Activated naive CD4-positive, alpha-beta T cell treated with anti-CD3 and anti-CD28 coated beads, Interleukin-2, amount 50 U/mL, for 72 hours (primary cell): ENCODE data around the gene CFAP69. TPM values are rescaled to one million over a fixed set of nuclear protein-coding genes. Genes with fewer than 3 reads are reported as not detected.
"Not testable (repeated sequence)": the region's sequence is repeated elsewhere in the genome, so short reads cannot be mapped to it uniquely, and the experiment has no call there.

Source experiments
- ATAC-seq, 2 donors: fragments of 150-1000 bp; cut with Tn5 transposase; 2 replicates each; pipeline ENCODE4 v1.10.0; 2021; ENCODE audit warnings: mild to moderate bottlenecking in 2 of 2, moderate library complexity in 2 of 2
- DNase-seq, 2 donors: peaks; one replicate each; pipeline ENCODE4 v3.0.0; 2021 to 2022; ENCODE audit warnings: low spot score in 2 of 2
- H3K27ac Mint-ChIP-seq, 2 donors: one replicate each; pipeline ENCODE4 v1.8.0; 2022; ENCODE audit warnings: mild to moderate bottlenecking in 2 of 2, mixed read lengths in 2 of 2
- H3K36me3 Mint-ChIP-seq, 2 donors: one replicate each; pipeline ENCODE4 v1.8.0; 2022; ENCODE audit warnings: mixed read lengths in 2 of 2
- H3K9me3 Mint-ChIP-seq, 2 donors: one replicate each; pipeline ENCODE4 v1.8.0; 2022; ENCODE audit warnings: mixed read lengths in 2 of 2
- total RNA-seq, 2 donors: library from RNA; stranded (reverse); gene quantifications; one replicate each; pipeline ENCODE4 v1.2.3, GENCODE V29; 2022

The CFAP69 gene
- total RNA-seq, 2 donors from 2014 or later: 0.23 to 0.39 TPM

DNA sequence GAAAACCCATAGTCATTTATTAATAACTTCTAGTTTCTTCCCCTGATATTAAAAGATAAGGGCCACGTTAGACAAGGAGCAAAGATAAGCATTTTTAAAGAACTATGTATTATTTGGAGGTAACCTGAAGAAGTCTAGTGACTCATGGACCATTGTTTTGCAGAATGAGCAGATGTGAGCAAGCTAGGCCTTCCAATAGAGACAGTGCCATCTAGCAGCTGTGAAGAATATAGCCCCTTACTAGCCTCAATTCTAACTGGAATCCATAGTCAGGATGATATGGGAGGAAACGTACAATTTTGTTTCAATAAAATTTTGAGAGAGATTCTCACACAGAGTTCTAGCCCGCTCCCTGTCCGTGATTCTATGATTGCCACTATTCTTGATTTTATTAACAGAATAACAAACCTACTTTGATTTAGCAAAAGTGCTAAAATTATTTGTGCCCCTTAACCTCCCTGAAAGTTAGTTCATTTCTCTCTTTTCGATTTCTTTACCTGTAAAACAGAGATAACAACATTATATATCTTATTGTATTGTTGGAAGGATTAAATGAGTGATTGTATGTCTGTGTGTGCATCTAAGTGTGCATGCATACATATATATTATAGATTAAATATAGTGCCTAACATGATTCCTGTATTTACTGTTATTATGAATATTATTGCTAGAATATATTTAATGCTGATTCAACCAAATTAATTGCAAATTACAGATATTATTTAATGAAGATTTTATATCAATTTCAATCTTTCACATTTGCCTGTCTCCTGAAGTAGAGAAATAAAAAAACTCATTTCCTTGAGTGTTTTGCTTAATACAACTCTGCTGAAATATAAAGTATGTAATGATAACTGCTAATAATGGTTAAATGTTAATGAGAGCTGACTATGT, 53.4 kb downstream of the CFAP69 start:
- Mint-ChIP-seq H3K27ac (no peak overlapping the region), H3K36me3 (peaks cover 3 to 4% of the 10 kb centered on the region in 2 donors), H3K9me3 (peaks cover 0 to 3% of the 10 kb centered on the region in 2 donors)
- peak; percentile 59 to 77 for ATAC-seq
- DNase-seq: no peak

DNA sequence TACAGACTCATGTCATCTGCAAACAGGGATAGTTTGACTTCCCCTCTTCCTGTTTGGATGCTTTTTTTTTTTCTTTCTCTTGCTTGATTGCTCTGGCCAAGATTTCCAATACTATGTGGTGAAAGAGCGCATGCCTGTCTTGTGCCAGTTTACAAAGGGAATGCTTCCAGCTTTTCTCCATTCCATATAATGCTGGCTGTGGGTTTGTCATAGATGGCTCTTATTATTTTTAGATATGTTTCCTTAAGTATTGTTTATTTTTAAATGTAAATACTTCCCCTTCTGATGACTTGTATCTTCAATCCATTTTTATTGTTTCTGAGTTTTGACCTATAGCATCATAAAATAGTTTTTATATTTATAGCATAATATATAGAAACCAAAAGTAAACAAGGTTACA, 58.3 kb downstream of the CFAP69 start:
- ATAC-seq (no peak), DNase-seq (no peak)
- no peaks in the 10 kb centered on the region for H3K36me3 Mint-ChIP-seq
- H3K9me3 Mint-ChIP-seq: no peaks in the 10 kb centered on the region
- H3K27ac Mint-ChIP-seq: no peak overlapping the region

DNA sequence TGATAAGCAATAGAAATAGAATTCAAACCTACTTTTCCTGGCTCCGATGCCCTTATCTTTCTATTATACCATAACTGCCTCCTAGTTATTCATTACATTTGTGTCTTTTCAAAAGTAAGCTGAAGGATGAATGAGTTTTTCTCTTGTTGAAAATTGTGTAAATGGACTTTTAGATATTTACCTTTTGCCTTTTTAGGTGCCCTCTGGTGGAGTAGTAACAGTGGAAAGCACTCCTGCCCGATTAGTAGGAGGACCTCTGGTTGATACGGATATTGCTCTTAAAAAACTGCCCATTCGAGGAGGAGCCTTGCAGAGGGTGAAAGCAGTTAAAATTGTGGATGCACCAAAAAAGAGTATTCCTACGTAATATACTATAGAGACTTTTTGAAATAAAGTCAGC, 64.9 kb downstream of the CFAP69 start:
- no peak for ATAC-seq
- no peak overlapping the region for H3K27ac Mint-ChIP-seq
- no peaks in the 10 kb centered on the region for H3K9me3 Mint-ChIP-seq
- no peaks in the 10 kb centered on the region for H3K36me3 Mint-ChIP-seq
- no peak for DNase-seq

DNA sequence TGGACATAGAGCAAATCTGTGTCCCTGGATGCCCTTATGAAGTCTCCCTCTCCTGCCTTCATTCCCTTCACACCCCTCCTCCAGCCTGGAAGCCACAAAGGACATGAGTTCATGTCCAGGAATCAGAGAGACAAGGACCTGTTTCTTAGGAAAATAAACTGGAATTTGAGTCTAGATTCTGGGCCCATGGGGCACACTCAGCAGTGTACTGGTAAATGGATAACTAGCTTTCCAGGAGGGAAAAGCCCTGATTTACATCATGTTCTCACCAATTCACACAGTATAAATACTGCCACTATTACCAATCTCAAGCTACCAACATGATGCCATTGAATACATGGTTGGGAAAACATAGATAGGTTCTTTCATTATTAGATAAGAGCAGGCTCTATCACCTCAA, 66.2 kb downstream of the CFAP69 start:
- DNase-seq (no peak), ATAC-seq (no peak)
- H3K27ac Mint-ChIP-seq: no peak overlapping the region
- no peaks in the 10 kb centered on the region for H3K36me3 Mint-ChIP-seq
- no peaks in the 10 kb centered on the region for H3K9me3 Mint-ChIP-seq

DNA sequence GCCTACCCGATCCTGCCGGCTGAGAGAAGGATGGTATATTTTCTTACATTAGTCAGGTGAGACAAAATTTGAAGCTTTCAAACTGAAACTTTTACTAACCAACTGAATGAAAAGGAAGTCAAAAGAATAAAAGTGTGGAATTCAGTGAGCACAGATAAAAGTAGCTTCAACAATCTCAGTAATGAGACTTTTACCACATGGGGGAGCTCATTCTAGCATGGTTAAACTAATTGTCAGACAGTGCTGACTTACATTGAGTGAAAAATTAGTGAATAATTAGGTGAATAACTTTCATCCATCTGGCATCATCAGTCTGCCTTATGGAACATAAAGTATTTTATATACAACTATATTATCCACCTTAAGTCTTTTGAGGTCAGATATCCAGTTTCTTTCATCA, 67.8 kb downstream of the CFAP69 start:
- Mint-ChIP-seq H3K36me3 (no peaks in the 10 kb centered on the region), H3K27ac (no peak overlapping the region), H3K9me3 (no peaks in the 10 kb centered on the region)
- ATAC-seq (no peak), DNase-seq (no peak)

DNA sequence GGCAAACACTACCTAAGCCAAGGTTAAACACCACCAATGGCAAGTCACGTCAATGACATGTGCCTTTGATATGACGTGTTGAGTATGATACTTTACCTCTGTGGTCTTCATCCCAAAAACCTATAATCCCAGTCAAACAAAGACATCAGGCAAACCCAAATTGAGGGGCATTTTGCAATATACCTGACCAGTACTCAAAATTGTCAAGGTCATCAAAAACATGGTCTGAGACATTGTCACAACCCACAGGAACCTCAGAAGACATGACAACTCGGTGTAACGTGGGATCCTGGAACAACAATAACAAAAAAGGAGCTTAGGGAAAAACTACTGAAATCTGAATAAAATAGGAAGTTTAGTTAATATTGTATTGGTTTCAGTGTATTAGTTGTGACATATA, 68.9 kb downstream of the CFAP69 start:
- Mint-ChIP-seq H3K9me3 (no peaks in the 10 kb centered on the region), H3K27ac (no peak overlapping the region)
- no peak for ATAC-seq

DNA sequence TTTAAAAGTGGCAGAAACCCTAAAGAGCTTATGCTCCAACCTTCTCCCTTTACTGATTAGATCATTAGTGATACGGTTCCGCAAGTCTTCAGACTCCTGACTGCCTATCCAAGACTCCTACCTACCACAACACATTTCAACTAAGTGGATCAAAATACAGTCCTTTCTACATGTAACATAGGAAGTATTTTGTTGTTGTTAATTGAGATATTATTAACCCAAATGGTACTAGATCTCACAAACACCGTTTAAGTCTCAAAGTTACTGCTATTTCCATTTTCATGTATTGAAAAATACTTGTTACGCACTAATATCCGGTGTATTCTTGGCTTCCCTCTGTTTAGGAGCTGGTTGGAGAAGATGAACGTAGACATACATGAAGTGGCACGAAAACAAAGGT, 75.0 kb downstream of the CFAP69 start:
- DNase-seq (no peak), ATAC-seq (no peak)
- H3K9me3 Mint-ChIP-seq: no peaks in the 10 kb centered on the region
- H3K36me3 Mint-ChIP-seq: peaks cover 0 to 6% of the 10 kb centered on the region in 2 donors
- no peak overlapping the region for H3K27ac Mint-ChIP-seq

More for the DNA sequence above, 68.9 kb downstream of the CFAP69 start:
- no peaks in the 10 kb centered on the region for H3K36me3 Mint-ChIP-seq
- DNase-seq: no peak

DNA sequence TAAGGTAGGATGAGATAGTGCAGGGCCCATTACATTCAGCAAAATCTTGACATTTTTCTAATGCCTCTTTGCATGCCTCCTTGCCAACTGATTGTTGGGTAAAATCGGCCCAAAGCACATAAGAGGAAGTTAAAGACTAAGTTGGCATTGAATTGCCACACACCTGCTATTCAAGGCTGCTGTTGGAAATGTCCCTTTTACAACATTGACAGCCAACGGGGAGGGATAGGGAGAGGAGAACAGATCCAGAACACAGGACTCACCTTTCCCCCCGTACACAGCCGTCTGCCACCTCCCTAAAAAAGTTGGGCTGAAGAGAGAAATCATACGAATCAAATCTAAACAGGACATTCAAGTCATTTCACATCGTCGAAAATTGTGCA, 75.4 kb downstream of the CFAP69 start:
- no peak overlapping the region for H3K27ac Mint-ChIP-seq
- no peak for DNase-seq

DNA sequence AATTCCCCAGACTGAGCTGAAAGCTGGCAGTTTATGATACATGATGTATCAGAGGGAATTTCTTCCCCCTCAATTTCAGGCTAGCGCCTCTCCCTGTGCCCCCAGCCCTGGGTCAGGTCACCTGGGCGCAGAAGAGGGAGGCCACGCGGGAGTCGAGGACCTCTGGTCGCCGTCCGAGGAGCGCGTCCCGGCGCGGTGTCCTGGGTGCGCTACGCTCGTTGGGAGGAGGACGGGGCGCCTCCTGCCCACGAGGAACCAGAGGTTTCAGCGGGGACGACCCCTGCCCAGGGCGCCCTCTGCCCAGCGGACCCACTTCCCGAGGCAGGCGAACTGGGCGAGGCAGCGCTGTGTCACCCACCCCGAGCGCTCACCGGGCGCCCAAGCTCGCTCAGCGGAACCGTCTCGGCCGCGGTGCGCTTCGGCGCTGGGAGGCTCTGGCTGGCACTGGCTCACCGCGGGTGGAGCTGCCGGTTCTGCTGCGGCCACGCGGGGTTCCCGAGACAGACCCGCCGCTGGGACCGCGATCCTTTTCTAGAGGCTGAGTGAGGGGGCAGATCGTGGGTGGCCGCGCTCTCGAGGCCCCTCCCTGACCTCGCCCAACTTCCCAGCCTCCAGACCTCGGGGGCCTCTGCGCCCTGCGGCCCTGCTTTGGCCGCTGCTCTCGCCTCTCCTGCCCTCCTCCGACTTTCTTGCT, 76.0 kb downstream of the CFAP69 start, which contains the start of gene FAM237B:
Gene FAM237B, minus strand, starts transcription at position 504 of the 694 bp plus-strand sequence. CDS start 1,556 bp downstream, outside the sequence.
- H3K27ac Mint-ChIP-seq: no peak within 1 kb of the TSS
- ATAC-seq: peak in 1 of 2 donors; percentile 70
- no peaks in the 10 kb centered on the region for H3K9me3 Mint-ChIP-seq
- peaks cover 0 to 6% of the 10 kb centered on the region in 2 donors for H3K36me3 Mint-ChIP-seq
- DNase-seq: peak in 1 of 2 donors; percentile 28

More for the DNA sequence above, 75.4 kb downstream of the CFAP69 start:
- no peak for ATAC-seq
- H3K9me3 Mint-ChIP-seq: no peaks in the 10 kb centered on the region
- peaks cover 0 to 6% of the 10 kb centered on the region in 2 donors for H3K36me3 Mint-ChIP-seq

DNA sequence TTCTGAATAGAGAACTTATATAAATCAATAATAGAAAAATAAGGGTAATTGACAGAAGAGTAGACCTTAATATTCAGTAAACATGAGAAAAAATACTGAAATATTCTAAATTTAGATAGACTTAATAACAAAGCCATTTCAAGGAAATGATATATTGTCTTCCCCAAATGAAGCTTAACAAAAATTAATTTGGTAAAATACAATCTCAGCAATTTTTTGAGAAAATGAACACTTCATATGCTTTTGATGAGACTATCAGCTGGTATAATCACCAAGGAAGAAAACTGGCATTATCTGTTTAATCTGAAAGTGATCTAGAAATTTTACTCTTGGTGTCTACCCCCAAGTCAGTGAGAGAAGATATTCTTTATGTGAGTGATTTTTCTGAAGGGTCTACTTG, 77.9 kb downstream of the CFAP69 start:
- no peaks in the 10 kb centered on the region for H3K9me3 Mint-ChIP-seq
- no peak for ATAC-seq
- DNase-seq: no peak
- H3K27ac Mint-ChIP-seq: no peak overlapping the region
- H3K36me3 Mint-ChIP-seq: peaks cover 0 to 6% of the 10 kb centered on the region in 2 donors

DNA sequence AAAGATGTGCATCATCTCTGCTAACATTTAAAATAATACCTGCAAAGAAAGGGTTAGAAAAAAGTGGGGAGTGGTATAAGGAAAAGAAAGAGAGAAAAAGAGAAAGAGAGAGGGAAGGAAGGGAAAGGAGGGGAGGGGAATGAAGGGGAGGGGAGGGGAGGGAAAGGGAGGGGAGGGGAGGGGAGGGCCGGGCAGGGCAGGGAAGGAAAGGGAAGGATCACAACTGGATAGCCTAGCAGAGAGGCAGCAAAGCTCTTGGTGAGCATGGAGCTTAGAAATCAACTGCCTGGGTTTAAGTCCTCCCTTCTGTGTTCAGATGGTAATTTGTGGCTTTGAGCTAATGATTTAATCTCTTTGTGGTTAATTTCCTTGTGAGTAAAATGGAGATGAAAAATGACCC, 81.5 kb downstream of the CFAP69 start:
- H3K9me3 Mint-ChIP-seq: no peaks in the 10 kb centered on the region
- no peak overlapping the region for H3K27ac Mint-ChIP-seq
- H3K36me3 Mint-ChIP-seq: no peaks in the 10 kb centered on the region
- DNase-seq: no peak
- no peak for ATAC-seq

DNA sequence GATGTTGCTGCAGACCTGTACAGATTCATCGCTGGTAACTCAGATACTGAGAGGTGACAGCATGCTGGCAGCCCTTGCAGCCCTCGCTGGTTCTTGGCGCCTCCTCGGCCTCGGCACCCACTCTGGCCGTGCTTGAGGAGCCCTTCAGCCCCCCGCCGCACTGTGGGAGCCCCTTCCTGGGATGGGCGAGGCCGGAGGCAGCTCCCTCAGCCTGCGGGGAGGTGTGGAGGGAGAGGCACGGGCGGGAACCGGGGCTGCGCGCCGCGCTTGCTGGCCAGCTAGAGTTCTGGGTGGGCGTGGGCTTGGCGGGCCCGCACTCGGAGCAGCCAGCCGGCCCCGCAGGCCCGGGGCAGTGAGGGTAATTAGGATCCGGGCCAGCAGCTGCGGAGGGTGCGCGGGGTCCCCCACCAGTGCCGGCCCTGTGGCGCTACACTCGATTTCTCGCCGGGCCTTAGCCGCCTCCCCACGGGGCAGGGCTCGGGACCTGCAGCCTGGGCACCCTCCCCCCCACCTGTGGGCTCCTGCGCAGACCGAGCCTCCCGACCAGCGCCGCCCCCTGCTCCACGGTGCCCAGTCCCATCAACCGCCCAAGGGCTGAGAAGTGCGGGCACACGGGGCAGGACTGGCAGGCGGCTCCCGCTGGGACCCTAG, 89.3 kb downstream of the CFAP69 start:
- no peak overlapping the region for H3K27ac Mint-ChIP-seq
- DNase-seq (no peak), ATAC-seq (no peak)
- no peaks in the 10 kb centered on the region for H3K9me3 Mint-ChIP-seq
- H3K36me3 Mint-ChIP-seq: no peaks in the 10 kb centered on the region

DNA sequence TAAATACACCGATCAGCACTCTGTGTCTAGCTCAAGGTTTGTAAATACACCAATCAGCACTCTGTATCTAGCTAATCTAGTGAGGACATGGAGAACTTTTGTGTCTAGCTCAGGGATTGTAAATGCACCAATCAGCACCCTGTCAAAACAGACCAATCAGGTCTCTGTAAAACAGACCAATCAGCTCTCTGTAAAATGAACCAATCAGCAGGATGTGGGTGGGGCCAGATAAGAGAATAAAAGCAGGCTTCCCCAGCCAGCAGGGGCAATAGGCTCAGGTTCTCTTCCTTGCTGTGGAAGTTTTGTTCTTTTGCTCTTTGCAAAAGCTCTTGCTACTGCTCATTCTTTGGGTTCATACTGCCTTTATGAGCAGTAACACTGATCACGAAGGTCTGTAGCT, 90.0 kb downstream of the CFAP69 start:
- ATAC-seq, H3K27ac Mint-ChIP-seq: not testable (repeated sequence)

DNA sequence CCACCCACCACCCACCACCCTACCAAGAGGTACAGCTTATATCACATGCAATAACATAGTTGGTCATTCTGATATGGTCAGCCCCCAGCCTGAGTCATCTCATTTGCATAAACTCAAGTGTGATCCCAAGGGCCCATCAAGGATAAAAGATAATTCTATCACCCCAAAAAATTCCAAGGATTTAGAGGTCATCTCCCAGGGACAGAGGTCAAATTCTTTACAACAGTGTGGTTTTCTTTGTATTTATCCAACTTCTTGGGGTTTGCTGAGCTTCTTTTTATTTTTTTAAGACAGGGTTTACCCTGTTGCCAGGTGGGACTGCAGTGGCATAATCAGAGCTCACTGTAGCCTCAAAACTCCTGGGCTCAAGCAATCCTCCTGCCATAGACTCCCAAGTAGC, 92.1 kb downstream of the CFAP69 start:
- DNase-seq: no peak
- Mint-ChIP-seq H3K9me3 (no peaks in the 10 kb centered on the region), H3K36me3 (no peaks in the 10 kb centered on the region), H3K27ac (no peak overlapping the region)
- ATAC-seq: no peak

More for the DNA sequence above, 90.0 kb downstream of the CFAP69 start:
- not testable (repeated sequence) for DNase-seq, H3K36me3 Mint-ChIP-seq, H3K9me3 Mint-ChIP-seq

DNA sequence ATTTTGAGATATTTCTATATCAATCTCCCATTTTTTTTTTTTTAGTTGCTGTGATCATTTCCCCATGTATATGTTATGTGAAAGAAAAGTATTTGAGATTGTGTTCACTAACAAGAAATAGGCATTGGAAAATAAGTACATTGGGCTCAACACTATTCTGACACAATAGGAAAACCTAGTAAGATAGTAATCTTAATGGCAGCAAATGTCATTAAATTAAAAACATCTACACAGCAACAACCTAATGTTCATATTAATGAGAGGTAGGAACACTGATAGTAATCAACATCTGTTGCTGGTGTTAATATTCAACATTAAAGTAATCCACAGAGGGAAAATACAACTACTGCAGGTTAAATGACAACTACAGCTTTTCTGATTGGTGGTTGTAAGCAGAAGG, 100.0 kb downstream of the CFAP69 start:
- peak overlapping the region in 1 of 2 donors; percentile 98 for H3K27ac Mint-ChIP-seq
- H3K9me3 Mint-ChIP-seq: peaks cover 6 to 8% of the 10 kb centered on the region in 2 donors
- no peak for DNase-seq
- H3K36me3 Mint-ChIP-seq: peaks cover 26 to 29% of the 10 kb centered on the region in 2 donors
- ATAC-seq: no peak

DNA sequence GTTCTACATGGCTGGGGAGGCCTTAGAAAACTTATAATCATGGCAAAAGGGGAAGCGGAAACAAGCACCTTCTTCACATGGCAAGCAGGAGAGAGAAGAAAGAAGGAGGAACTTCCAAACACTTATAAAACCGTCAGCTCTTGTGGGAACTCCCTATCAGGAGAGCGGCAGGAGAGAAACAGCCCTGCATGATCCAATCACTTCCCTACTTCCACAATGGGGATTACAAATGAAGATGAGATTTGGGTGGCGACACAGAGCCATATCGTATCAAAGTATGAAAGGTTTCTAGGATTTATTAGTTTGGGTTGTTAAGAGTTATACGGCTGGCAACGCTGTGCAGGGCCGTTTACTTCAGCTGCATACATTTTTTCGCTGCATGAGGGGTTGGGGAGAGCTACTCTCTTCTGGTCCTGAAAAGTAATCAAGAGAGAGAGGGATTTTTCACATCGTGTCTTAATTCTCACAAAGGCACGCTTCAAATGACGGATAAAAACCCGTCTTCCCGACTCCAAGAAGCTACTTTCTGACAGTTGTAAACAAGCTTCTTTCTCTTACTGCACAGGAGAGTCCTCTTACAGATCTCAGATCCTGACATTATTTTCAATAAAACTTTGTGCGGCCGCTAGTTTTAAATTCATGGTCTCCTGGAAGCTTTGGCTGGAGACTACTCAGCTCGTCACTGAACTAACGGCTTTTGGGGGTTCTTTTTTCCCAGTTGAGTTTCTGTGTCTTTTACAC, 100.8 kb downstream of the CFAP69 start:
- peaks cover 29% of the 10 kb centered on the region in 2 donors for H3K36me3 Mint-ChIP-seq
- DNase-seq (no peak), ATAC-seq (peak; percentile 9 to 11)
- peak overlapping the region; percentile 97 to 98 for H3K27ac Mint-ChIP-seq
- peaks cover 7 to 8% of the 10 kb centered on the region in 2 donors for H3K9me3 Mint-ChIP-seq
